K562 (cell line): ENCODE measurements around the gene PLA1A. TPM values are rescaled to one million over a fixed set of nuclear protein-coding genes. Genes with fewer than 3 reads are reported as not detected.
"Not testable (repeated sequence)": the region's sequence is repeated elsewhere in the genome, so short reads cannot be mapped to it uniquely, and the experiment has no call there.

Source experiments
- ATAC-seq: fragments of 200-7000 bp; cut with Tn5 transposase; 3 replicates; pipeline ENCODE4 v1.9.1; 2020; ENCODE audit warnings: moderate library complexity
- BruUV-seq: library from RNA; stranded (reverse); fragments of 400-500 nt; replicated peaks from 2 replicates; lab custom pipeline; 2021; lab: Mats Ljungman, UMichigan
- CTCF ChIA-PET: fragments of 300-600 bp; formaldehyde crosslinking; extraction: SDS; loops from one replicate; lab custom pipeline; 2021; ENCODE audit warnings: low intra/inter-chr PET ratio; lab: Yijun Ruan, JAX
- POLR2A ChIA-PET: fragments of 300-600, 350-650 bp; sonication (Branson Sonifier 250); formaldehyde crosslinking; extraction: SDS; loops from one replicate; lab custom pipeline; 2021; ENCODE audit warnings: antibody characterized with exemption, inconsistent platforms; lab: Yijun Ruan, JAX
- DNase-seq, 4 experiments: peaks; one replicate each; pipeline versions ENCODE4 v3.0.0 to v3.0.0-alpha.2; 2011 to 2018; ENCODE audit warnings: low spot score in 3 of 4, mixed read lengths in 3 of 4; ENCODE audit errors: extremely low read depth in 1 of 4
- FAIRE-seq: peaks from 2 replicates; lab custom pipeline; 2011; peaks lifted over from hg19 to GRCh38; lab: Jason Lieb, UNC
- H2AFZ ChIP-seq: 2 replicates; pipeline ENCODE4 v1.6.0; 2011; ENCODE audit warnings: low read depth, low read length, control low read depth, inconsistent platforms
- H3K27ac ChIP-seq: fragments of 200-600 bp; 3 replicates; pipeline ENCODE4 v1.8.0; 2011; ENCODE audit warnings: low read depth, mild to moderate bottlenecking, control low read depth, inconsistent platforms, low read length, moderate library complexity, mixed read lengths; ENCODE audit errors: extremely low read depth
- H3K27me3 ChIP-seq, 2 experiments: fragments of 300-600 bp in 1 of 2; 2 replicates in 1 of 2; 3 replicates in 1 of 2; pipeline versions ENCODE4 v1.6.0 to v1.8.0; 2011; ENCODE audit warnings: inconsistent platforms in 2 of 2, low read length in 2 of 2, mild to moderate bottlenecking in 1 of 2, mixed read lengths in 1 of 2, moderate library complexity in 1 of 2; ENCODE audit not compliant: control insufficient read depth in 2 of 2, insufficient read depth in 2 of 2
- H3K36me3 ChIP-seq: fragments of 300-600 bp; 3 replicates; pipeline ENCODE4 v1.8.0; 2011; ENCODE audit warnings: mild to moderate bottlenecking, low read length, inconsistent platforms; ENCODE audit not compliant: control insufficient read depth, insufficient read depth
- H3K4me1 ChIP-seq, 2 experiments: fragments of 200-600 bp in 1 of 2; replicated peaks in 1 of 2; 2 replicates in 1 of 2; 3 replicates in 1 of 2; pipeline versions ENCODE4 v1.5.1 to v1.8.0; 2011; ENCODE audit warnings: inconsistent platforms in 2 of 2, low read length in 2 of 2, mild to moderate bottlenecking in 1 of 2, mixed read lengths in 1 of 2, moderate library complexity in 1 of 2; ENCODE audit not compliant: control insufficient read depth in 2 of 2, insufficient read depth in 2 of 2
- H3K4me2 ChIP-seq: 2 replicates; pipeline ENCODE4 v1.6.1; 2011; ENCODE audit warnings: low read length, control low read depth, inconsistent platforms, mixed read lengths; ENCODE audit not compliant: insufficient read depth
- H3K4me3 ChIP-seq: fragments of 200-600 bp; sonication (generic), shearing (Covaris generic); 2 replicates; pipeline ENCODE4 v1.5.1; 2016; ENCODE audit warnings: control low read depth, inconsistent platforms
- H3K79me2 ChIP-seq: fragments of 200-600 bp; 3 replicates; pipeline ENCODE4 v1.8.0; 2011; ENCODE audit warnings: low read length, inconsistent platforms; ENCODE audit not compliant: control insufficient read depth, insufficient read depth
- H3K9ac ChIP-seq, 2 experiments: 2 replicates each; pipeline versions ENCODE4 v1.6.0 to v1.6.1; 2011; ENCODE audit warnings: low read depth in 2 of 2, low read length in 2 of 2, control low read depth in 1 of 2, inconsistent platforms in 1 of 2, mild to moderate bottlenecking in 1 of 2, mixed read lengths in 1 of 2; ENCODE audit not compliant: insufficient read depth in 1 of 2
- H3K9me1 ChIP-seq: one replicate; pipeline ENCODE4 v1.6.0; 2011; ENCODE audit warnings: inconsistent platforms, mild to moderate bottlenecking, low read length, moderate library complexity; ENCODE audit not compliant: control insufficient read depth, insufficient read depth
- H3K9me3 ChIP-seq: replicated peaks from 2 replicates; pipeline ENCODE4 v1.5.1; 2011; ENCODE audit warnings: low read depth, low read length, inconsistent platforms; ENCODE audit not compliant: control insufficient read depth, insufficient read depth
- H4K20me1 ChIP-seq: replicated peaks from 2 replicates; pipeline ENCODE4 v1.6.1; 2011; ENCODE audit warnings: low read length, inconsistent platforms, mixed read lengths; ENCODE audit not compliant: control insufficient read depth, insufficient read depth
- GABPB1 ChIP-seq: sonication (generic); formaldehyde crosslinking; IDR thresholded peaks from 2 replicates; pipeline ENCODE4 v1.8.0; 2022; ENCODE audit warnings: mild to moderate bottlenecking, missing genetic modification reagents
- SIRT6 ChIP-seq: IDR thresholded peaks from one replicate; pipeline ENCODE4 v1.6.1; 2012; ENCODE audit warnings: low read depth, mild to moderate bottlenecking, control low read depth, inconsistent platforms, low read length, moderate library complexity
- ZC3H11A ChIP-seq: IDR thresholded peaks from 2 replicates; pipeline ENCODE4 v1.6.1; 2012; ENCODE audit warnings: low read depth, low read length, improper control_type of control experiment
- WGBS: fragments of 100-300 bp; shearing (Covaris generic); methylation state at CpG from one replicate; pipeline ENCODE4 v1.1.6; 2016; ENCODE audit warnings: low coverage, mixed read lengths; ENCODE audit not compliant: insufficient coverage; ENCODE audit errors: missing lambda C conversion rate; 5-methylcytosine and 5-hydroxymethylcytosine counted together
- in situ Hi-C: fragments of 300-500 bp; cut with MboI; formaldehyde crosslinking; loops from 4 replicates; pipeline ENCODE4 v1.15.0; 2018; ENCODE audit warnings: inconsistent platforms, mixed read lengths
- intact Hi-C: fragments of 100-400 bp; cut with micrococcal nuclease; formaldehyde crosslinking; loops from 2 replicates; pipeline ENCODE4 v1.14.2; 2022
- polyA plus RNA-seq, 8 experiments: library from polyadenylated mRNA; depleted of rRNA in 4 of 8; stranded (reverse) in 5 of 8; unstranded in 3 of 8; fragments of >200 nt; fragmentation: Nextera tagmentation in 2 of 8; fragmentation: Illumina TruSeq in 1 of 8; extraction: Ambion mirVana in 2 of 8; extraction: Trizol in 1 of 8; gene quantifications; 2 replicates each; pipeline versions ENCODE4 v1.2.1 to v1.2.3, GENCODE V29; 2011 to 2014; ENCODE audit warnings: inconsistent platforms in 1 of 8, missing spikeins in 1 of 8
- total RNA-seq, 7 experiments: library from RNA; depleted of rRNA in 6 of 7; stranded (reverse); fragments of >200 nt in 6 of 7; fragmentation: Illumina TruSeq in 2 of 7; extraction: Trizol in 2 of 7; gene quantifications; 2 replicates each; pipeline versions ENCODE4 v1.2.1 to v1.2.3, GENCODE V29; 2011 to 2021; ENCODE audit warnings: low replicate concordance in 1 of 7
- TF ChIP-seq, protein P1 (sequence below): fragments of 250-450 bp; sonication (Bioruptor Pico); IDR thresholded peaks from 2 replicates; pipeline ENCODE4 v1.5.0; 2021; ENCODE audit warnings: mild to moderate bottlenecking, moderate library complexity

PLA1A gene
- total and polyA plus RNA-seq, 9 of the 15 experiments (the other 6 are each of a cell fraction or from before 2014, with no cell fraction given) = not detected

DNA sequence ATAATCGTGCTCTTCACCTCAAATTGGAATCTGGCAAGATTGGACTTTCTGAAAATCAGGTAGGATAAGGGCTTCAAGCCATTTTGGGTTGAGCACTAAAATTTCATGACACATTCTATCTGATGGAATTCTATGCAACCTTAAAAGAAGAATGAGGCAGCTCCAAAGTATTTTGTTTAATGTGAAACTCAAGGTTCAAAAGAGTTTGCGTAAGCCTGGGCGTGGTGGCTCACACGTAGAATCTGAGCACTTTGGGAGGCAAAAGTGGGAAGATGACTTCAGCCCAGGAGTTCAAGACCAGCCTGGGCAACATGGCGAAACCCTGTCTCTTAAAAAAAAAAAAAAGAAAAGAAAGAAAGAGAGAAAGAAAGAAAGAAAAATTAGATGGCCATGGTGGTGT lies 3.6 kb upstream of the PLA1A start (continued):
- TF ChIP-seq SIRT6 (no peak), GABPB1 (CRISPR knock-in tag) (no peak)
- TF ChIP-seq, protein P1, sequence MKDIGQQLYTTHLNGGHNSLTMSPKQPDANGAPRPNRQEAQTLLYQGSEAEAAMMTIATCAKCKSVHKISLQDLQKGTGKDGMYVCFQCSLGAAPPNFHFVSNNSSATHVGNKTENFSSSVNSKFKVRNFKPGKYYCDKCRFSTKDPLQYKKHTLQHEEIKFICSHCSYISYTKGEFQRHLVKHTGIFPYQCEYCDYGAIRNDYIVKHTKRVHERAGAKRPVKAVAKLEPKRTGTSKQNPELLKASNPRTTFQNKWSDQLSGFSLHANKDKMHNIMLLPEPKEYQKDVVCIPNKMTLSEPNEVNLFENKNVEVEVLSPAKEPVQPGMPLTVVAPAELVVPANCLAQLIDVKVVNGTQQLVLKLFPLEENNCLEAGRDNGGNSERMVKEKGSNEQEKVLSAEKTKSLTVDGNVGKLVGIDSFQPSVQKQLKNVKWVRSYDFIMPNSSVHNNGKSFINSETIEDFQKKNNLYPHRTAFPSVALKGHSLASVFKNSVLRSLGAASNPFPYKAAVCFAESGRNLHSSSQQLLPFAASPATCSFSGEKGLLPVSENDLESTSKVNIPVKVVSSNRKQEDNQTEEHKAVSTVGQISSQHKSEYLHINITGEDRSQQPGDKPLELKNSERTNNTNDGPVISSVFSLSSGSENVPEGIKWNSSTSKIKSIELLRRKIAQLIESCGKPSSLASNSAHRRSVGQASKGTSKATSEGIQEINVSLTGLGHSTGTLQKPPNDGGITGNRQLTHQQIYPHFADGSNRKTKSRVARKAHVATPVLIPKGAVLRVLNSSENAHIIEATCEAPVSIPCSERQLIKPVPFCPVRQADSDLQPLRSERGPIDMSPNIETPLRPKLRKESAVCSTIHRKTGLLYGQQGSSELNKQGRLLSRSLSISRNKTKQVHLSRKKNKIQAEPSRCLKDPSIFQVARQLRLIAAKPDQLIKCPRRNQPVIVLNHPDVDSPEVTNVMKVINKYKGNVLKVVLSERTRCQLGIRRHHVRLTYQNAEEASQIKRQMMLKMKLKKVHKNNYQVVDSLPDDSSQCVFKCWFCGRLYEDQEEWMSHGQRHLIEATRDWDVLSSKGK (CRISPR knock-in tag) = no peak

GRCh38 chr3:119594929-119595328 lies 2.8 kb upstream of the PLA1A start:
- CTCF ChIA-PET, H3K9ac ChIP-seq, H4K20me1 ChIP-seq, ATAC-seq, H3K4me3 ChIP-seq, H3K79me2 ChIP-seq, H3K27me3 ChIP-seq, H3K9me3 ChIP-seq, H3K4me2 ChIP-seq, H2AFZ ChIP-seq, H3K9me1 ChIP-seq, H3K27ac ChIP-seq, H3K4me1 ChIP-seq, H3K36me3 ChIP-seq, DNase-seq, in situ Hi-C loops, POLR2A ChIA-PET, intact Hi-C loops, FAIRE-seq, BruUV-seq: not testable (repeated sequence)
- WGBS = 18% methylated on average over 1 of the region's 1 CpG
- TF ChIP-seq ZC3H11A = 0 out of 2 replicates have a peak, but pooled peaks have one; percentile 41
